Measurements from ENCODE around the gene IRF4.

IRF4 gene

DNA sequence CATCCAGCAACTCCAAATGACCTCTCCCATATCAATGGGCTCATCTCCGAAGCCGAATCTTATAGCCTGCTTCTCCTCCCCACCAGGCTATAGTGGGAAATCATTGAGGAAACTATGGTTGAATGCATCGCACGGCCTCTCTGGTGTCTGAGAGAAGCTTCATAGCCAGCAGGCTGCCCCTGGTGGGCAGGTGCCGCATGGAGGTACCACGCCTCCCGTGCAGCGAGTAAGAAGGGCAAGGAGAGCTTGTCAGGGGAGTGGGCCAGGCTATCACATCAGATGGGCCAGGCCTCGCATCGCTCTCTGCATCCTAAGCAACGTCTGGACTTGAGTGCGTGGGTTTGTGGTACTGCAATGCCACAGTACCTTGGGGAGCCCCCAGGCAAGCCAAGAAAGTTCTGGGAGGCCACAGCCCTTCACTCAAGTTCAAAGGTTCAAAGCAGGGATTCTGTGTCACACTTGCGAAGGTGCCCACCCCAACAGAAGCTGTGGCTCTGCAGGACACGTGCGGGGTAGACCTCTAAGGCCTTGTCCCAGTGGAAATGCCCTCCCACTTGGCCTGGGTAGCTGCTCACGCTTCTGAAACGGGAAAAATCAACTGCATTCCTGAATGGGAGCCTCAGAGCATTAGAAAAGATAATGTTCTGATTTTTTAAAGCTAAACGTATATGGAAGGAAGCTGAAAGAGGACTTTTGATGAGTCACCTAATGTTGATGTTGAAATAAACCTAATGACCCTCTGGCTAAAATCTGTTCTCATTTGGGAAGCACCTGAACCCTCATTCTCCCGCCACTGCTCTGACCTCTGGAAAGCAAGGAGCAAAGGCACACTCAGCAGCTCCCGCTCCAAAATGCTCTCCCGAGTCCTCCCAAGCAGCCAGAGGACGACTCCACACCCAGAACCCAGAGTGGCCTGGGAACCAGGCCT is 8.4 kb upstream of the IRF4 start:
- no peak for DNase-seq (ENCODE audit: low spot score)
- TF ChIP-seq, protein P1, sequence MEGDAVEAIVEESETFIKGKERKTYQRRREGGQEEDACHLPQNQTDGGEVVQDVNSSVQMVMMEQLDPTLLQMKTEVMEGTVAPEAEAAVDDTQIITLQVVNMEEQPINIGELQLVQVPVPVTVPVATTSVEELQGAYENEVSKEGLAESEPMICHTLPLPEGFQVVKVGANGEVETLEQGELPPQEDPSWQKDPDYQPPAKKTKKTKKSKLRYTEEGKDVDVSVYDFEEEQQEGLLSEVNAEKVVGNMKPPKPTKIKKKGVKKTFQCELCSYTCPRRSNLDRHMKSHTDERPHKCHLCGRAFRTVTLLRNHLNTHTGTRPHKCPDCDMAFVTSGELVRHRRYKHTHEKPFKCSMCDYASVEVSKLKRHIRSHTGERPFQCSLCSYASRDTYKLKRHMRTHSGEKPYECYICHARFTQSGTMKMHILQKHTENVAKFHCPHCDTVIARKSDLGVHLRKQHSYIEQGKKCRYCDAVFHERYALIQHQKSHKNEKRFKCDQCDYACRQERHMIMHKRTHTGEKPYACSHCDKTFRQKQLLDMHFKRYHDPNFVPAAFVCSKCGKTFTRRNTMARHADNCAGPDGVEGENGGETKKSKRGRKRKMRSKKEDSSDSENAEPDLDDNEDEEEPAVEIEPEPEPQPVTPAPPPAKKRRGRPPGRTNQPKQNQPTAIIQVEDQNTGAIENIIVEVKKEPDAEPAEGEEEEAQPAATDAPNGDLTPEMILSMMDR (IDR thresholded peaks at IDR 0.05; ENCODE audit: borderline replicate concordance, control extremely low read depth, extremely low read depth, insufficient read depth, missing control alignments), result no peak
- in situ Hi-C loops (cut with MboI; ENCODE audit: low sequenced_read_pairs, unreplicated experiment), result no loop called here

DNA sequence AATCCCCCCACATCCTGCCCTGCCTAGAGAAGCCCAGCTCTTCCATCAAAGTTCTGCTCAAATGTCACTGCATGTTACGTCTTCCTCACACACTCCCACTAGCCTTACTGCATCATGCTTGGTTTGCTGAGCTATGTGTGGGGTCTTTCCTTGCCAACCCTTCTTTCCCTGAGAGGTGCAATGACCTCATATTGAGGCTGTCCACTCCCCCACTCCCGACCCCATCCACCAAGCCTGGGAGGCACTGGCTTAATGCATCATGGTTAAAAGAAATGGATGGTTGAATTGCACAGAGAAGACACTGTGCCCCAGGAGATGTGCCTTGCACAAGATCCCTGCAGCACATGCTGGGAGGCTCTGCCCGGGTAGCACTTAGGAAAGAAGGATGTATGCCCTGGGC is 7.7 kb upstream of the IRF4 start:
- in situ Hi-C loops (cut with MboI; ENCODE audit: low sequenced_read_pairs, unreplicated experiment), result no loop called here
- TF ChIP-seq, protein P1 (IDR thresholded peaks at IDR 0.05; ENCODE audit: borderline replicate concordance, control extremely low read depth, extremely low read depth, insufficient read depth, missing control alignments), result no peak
- no peak for DNase-seq (ENCODE audit: low spot score)

DNA sequence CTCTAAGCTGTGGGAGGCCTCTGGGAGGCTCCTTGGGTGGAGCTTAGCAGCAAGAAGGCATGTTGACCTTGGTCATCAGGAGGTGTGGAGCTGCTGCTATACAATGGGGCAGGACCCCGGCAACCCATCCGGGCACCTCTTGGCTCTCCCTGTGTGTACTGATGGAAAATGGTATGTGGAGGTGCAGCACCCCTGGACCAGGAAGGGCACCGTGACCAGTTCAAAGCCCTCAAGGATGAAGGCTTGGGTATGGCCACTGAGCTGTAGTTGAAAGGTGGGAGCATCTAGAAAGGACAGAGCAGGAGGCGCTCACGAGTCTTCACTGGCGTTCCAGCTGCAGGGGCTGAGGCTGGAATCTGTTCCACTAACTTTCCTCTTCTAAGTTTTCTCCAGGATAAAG is 6.7 kb upstream of the IRF4 start:
- TF ChIP-seq, protein P1 (IDR thresholded peaks at IDR 0.05; ENCODE audit: borderline replicate concordance, control extremely low read depth, extremely low read depth, insufficient read depth, missing control alignments), result no peak
- in situ Hi-C loops (cut with MboI; ENCODE audit: low sequenced_read_pairs, unreplicated experiment), result no loop called here
- DNase-seq (ENCODE audit: low spot score), result no peak

DNA sequence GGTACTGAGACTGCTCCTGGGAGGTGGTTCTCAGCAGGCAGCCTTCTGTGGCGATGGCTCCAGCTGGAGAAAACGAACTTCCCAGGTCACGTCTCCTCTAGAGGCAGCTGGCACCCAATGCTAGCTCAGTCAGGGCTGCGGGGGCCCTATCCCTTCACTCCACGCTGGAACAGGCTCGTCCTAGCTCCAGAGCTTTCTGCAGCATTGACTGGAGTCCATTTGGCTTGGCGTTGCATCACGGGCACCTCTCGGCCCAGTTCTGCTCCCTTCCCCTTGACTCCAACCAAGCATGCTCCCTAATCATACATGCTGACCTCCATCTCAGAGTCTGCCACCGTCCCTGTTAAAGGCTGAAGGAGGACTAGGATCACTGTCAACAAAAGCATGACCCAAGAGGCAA is 5.9 kb upstream of the IRF4 start:
- DNase-seq (ENCODE audit: low spot score), result no peak
- in situ Hi-C loops (cut with MboI; ENCODE audit: low sequenced_read_pairs, unreplicated experiment), result no loop called here
- TF ChIP-seq, protein P1 (IDR thresholded peaks at IDR 0.05; ENCODE audit: borderline replicate concordance, control extremely low read depth, extremely low read depth, insufficient read depth, missing control alignments), result no peak

DNA sequence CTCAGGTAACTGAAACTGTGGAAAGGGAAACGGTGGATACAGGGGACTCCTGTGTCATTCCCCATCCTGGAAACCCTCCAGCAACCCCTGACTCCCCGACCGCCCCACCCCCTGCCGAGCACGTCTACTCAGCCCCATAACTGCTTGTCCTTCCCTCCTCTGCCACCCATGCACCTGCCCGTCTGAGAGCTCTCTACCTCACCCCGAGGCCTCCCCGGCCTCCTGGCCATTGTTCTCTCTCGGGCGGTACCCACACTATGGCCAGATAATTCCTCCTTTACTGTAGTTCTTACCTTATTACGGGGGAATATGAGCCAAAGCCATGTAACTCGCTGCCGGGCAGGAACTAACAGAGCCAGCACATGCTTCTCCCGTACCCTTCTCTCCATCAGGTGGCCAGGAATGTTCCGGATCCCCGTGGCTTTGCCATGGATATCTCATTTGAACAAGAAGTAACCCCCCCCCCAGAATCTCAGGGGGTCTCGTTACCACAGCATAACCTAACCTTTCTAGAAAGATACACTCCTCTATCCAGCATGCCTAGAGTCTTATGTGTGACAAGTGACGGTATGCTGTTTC is 4.8 kb upstream of the IRF4 start:
- DNase-seq (ENCODE audit: low spot score), result no peak
- in situ Hi-C loops (cut with MboI; ENCODE audit: low sequenced_read_pairs, unreplicated experiment), result no loop called here
- TF ChIP-seq, protein P1 (IDR thresholded peaks at IDR 0.05; ENCODE audit: borderline replicate concordance, control extremely low read depth, extremely low read depth, insufficient read depth, missing control alignments), result no peak

DNA sequence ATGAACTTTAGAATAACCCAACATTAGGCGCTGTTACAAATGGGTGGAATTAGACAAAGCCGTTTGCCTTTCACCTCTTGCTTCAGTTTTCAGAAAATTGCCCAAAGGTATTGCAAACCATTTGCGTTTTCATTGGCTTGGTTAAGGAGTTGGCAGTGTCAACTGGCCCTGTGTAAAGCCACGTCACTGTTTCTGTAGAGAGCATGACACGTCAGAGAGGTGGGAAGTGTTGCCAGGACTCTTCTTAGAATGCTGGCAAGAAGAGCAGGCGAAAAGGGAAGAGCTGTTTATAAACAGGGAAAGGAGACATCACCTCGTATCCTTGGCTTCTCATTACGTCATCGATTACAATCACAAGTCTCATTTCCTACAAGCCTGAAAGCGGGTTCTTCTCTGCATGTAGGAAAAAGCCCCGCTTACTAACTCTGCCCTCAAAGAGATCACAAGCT is 4.2 kb upstream of the IRF4 start:
- TF ChIP-seq, protein P1 (IDR thresholded peaks at IDR 0.05; ENCODE audit: borderline replicate concordance, control extremely low read depth, extremely low read depth, insufficient read depth, missing control alignments), result no peak
- DNase-seq (ENCODE audit: low spot score), result no peak
- in situ Hi-C loops (cut with MboI; ENCODE audit: low sequenced_read_pairs, unreplicated experiment), result no loop called here

Measured in GM13976 (cell line).